Measurements from ENCODE around the gene CDH16. TPM values are rescaled to one million over a fixed set of nuclear protein-coding genes. Genes with fewer than 3 reads are reported as not detected.

Gene CDH16
- total RNA-seq, 1 donor from 2014 or later = not detected

DNA sequence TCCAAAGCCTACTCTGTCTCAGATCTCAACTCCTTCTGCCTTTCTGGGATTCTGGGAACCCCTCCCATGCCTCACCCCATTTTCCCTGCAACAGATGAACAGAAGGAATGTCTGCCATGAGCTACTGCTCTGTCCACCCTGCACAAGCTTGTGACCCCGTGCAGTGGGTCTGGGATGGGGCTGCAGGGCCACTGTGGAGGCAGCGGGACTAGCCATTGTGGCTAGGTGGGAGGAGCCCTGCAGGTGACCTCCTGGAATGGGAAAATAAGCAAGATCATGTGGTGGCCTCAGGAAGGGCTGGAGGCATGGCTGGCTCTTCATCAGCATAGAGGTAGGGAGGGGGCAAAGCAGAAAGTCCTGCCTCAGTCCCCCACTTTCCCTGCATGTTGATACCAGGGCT, 24.6 kb downstream of the CDH16 start:
- intact Hi-C loops (cut with micrococcal nuclease) = no loop called here
- no peak overlapping the region for H3K4me3 ChIP-seq
- no peaks in the 10 kb centered on the region for H3K36me3 ChIP-seq
- no peaks in the 10 kb centered on the region for H3K9me3 ChIP-seq (replicated peaks)
- no peak for TF ChIP-seq CTCF (IDR thresholded peaks at IDR 0.05; ENCODE audit: borderline replicate concordance)
- peaks cover 14% of the 10 kb centered on the region for H3K4me1 ChIP-seq
- no peak for DNase-seq
- no peaks in the 10 kb centered on the region for H3K27me3 ChIP-seq (ENCODE audit: low read depth)
- H3K27ac ChIP-seq (replicated peaks) = no peak overlapping the region

GRCh38 chr16:66891797-66892196, 26.9 kb downstream of the CDH16 start:
- no peak overlapping the region for H3K4me3 ChIP-seq
- no peaks in the 10 kb centered on the region for H3K36me3 ChIP-seq
- no peaks in the 10 kb centered on the region for H3K4me1 ChIP-seq
- H3K9me3 ChIP-seq (replicated peaks) = no peaks in the 10 kb centered on the region
- intact Hi-C loops (cut with micrococcal nuclease) = no loop called here
- no peak overlapping the region for H3K27ac ChIP-seq (replicated peaks)
- H3K27me3 ChIP-seq (ENCODE audit: low read depth) = no peaks in the 10 kb centered on the region
- DNase-seq = no peak
- TF ChIP-seq CTCF (IDR thresholded peaks at IDR 0.05; ENCODE audit: borderline replicate concordance) = no peak

DNA sequence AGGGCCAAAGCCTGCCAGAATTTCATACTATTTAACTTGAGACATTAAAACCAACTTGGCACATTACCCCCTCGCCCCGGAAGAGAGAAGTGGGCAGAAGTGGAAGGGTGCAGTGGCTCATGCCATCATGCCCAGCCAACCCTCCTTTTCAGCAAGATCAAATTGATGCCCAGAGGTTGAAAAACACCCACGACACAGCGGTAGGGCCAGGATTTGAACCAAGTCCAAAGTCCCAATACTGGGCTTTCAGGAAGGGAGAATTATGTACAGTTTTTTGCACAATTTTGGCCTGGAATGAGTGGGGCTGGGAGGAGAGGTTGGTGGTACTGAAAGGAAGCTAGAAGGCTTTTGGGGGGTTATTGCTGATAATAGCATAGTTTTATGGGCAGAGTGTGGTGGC, 27.3 kb downstream of the CDH16 start:
- DNase-seq = no peak
- H3K27me3 ChIP-seq (ENCODE audit: low read depth) = no peaks in the 10 kb centered on the region
- no peak overlapping the region for H3K27ac ChIP-seq (replicated peaks)
- no peaks in the 10 kb centered on the region for H3K36me3 ChIP-seq
- no peak for TF ChIP-seq CTCF (IDR thresholded peaks at IDR 0.05; ENCODE audit: borderline replicate concordance)
- no peak overlapping the region for H3K4me3 ChIP-seq
- intact Hi-C loops (cut with micrococcal nuclease) = no loop called here
- H3K4me1 ChIP-seq = no peaks in the 10 kb centered on the region
- H3K9me3 ChIP-seq (replicated peaks) = no peaks in the 10 kb centered on the region

DNA sequence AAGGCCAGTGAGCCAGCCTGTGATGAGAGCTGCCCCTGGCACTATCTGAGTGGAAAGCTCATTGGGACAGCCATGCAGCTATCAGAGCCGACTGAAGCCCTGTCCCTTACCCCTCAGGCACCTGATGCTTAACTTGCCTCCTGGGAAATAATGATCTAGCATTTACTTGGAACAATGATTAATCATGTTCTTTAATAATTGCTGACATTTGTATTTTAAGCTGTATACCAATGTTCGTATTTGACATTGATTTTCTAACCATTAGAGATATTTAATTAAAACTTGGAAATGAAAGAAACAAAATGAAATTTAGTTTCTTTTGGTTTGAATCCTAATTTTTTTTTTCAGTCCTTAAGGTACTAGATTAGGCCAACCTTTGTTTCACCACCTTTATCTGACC, 27.9 kb downstream of the CDH16 start:
- Histone ChIP-seq H3K36me3 (peaks cover 3% of the 10 kb centered on the region), H3K27me3 (ENCODE audit: low read depth) (no peaks in the 10 kb centered on the region), H3K27ac (replicated peaks) (no peak overlapping the region), H3K4me1 (no peaks in the 10 kb centered on the region), H3K9me3 (replicated peaks) (no peaks in the 10 kb centered on the region), H3K4me3 (no peak overlapping the region)
- no peak for TF ChIP-seq CTCF (IDR thresholded peaks at IDR 0.05; ENCODE audit: borderline replicate concordance)
- intact Hi-C loops (cut with micrococcal nuclease) = no loop called here
- DNase-seq = no peak

GRCh38 chr16:66889622-66890021, 29.1 kb downstream of the CDH16 start:
- no peak for TF ChIP-seq CTCF (IDR thresholded peaks at IDR 0.05; ENCODE audit: borderline replicate concordance)
- Histone ChIP-seq H3K27ac (replicated peaks) (no peak overlapping the region), H3K4me3 (no peak overlapping the region), H3K36me3 (peaks cover 14% of the 10 kb centered on the region), H3K9me3 (replicated peaks) (no peaks in the 10 kb centered on the region), H3K4me1 (no peaks in the 10 kb centered on the region), H3K27me3 (ENCODE audit: low read depth) (no peaks in the 10 kb centered on the region)
- DNase-seq = no peak
- intact Hi-C loops (cut with micrococcal nuclease) = no loop called here
